Endothelial cell (in vitro differentiated cells): ENCODE data around the gene DCBLD1. TPM values are rescaled to one million over a fixed set of nuclear protein-coding genes. Genes with fewer than 3 reads are reported as not detected.

Source experiments
- DNase-seq: peaks from one replicate; pipeline ENCODE4 v3.0.0; 2021; ENCODE audit warnings: low spot score
- H3K27ac Mint-ChIP-seq: one replicate; pipeline ENCODE4 v1.8.0; 2021; ENCODE audit warnings: mixed read lengths, inconsistent platforms; ENCODE audit not compliant: unreplicated experiment
- H3K27me3 Mint-ChIP-seq: one replicate; pipeline ENCODE4 v1.8.0; 2021; ENCODE audit warnings: mild to moderate bottlenecking, moderate library complexity, mixed read lengths, inconsistent platforms; ENCODE audit not compliant: unreplicated experiment
- H3K36me3 Mint-ChIP-seq: one replicate; pipeline ENCODE4 v1.8.0; 2021; ENCODE audit warnings: mild to moderate bottlenecking, low read depth, mixed read lengths, inconsistent platforms; ENCODE audit not compliant: unreplicated experiment
- H3K4me1 Mint-ChIP-seq: one replicate; pipeline ENCODE4 v1.8.0; 2021; ENCODE audit warnings: mild to moderate bottlenecking, mixed read lengths, inconsistent platforms; ENCODE audit not compliant: unreplicated experiment
- H3K4me3 Mint-ChIP-seq: one replicate; pipeline ENCODE4 v1.8.0; 2021; ENCODE audit warnings: mild to moderate bottlenecking, mixed read lengths, inconsistent platforms; ENCODE audit not compliant: unreplicated experiment
- H3K9me3 Mint-ChIP-seq: one replicate; pipeline ENCODE4 v1.8.0; 2021; ENCODE audit warnings: mixed read lengths, inconsistent platforms; ENCODE audit not compliant: unreplicated experiment
- CTCF ChIP-seq: fragments of 200-600 bp; sonication (generic); IDR thresholded peaks from one replicate; pipeline ENCODE4 v1.5.0; 2021; ENCODE audit warnings: antibody characterized with exemption; ENCODE audit not compliant: unreplicated experiment
- total RNA-seq: library from RNA; stranded (reverse); fragmentation: NEBNext Ultra II Directional; extraction: Animal tissue kit (Norgen Biotek cat#: 25700); gene quantifications from one replicate; pipeline ENCODE4 v1.2.1, GENCODE V29; 2021; ENCODE audit not compliant: unreplicated experiment

Gene DCBLD1
- total RNA-seq, 1 donor from 2014 or later = 203 TPM

DNA sequence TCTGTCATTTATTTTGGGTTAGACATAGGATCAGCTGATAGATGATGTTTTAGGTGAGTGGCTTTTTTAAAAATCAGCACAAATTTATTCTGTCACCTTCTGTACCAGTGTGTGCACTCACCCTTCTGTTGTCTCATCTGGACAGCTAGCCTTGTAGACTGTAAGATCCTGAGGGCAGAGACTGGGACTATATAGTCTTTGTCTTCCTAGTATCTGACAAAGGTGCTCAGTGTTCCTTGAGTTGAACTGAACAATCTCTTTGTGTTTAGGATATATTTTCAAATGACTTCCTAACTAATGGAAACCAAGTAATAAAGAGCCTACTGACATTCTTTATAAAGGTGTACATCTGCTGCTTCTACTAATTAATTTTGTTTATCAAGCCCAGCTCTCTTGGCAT, 3.0 kb downstream of the DCBLD1 start:
- no peak for TF ChIP-seq CTCF
- DNase-seq = no peak
- Mint-ChIP-seq H3K9me3 (no peaks in the 10 kb centered on the region), H3K4me1 (peaks cover 55% of the 10 kb centered on the region), H3K4me3 (peak overlapping the region; percentile 99), H3K27ac (no peak overlapping the region), H3K36me3 (peaks cover 49% of the 10 kb centered on the region), H3K27me3 (peaks cover 10% of the 10 kb centered on the region)

DNA sequence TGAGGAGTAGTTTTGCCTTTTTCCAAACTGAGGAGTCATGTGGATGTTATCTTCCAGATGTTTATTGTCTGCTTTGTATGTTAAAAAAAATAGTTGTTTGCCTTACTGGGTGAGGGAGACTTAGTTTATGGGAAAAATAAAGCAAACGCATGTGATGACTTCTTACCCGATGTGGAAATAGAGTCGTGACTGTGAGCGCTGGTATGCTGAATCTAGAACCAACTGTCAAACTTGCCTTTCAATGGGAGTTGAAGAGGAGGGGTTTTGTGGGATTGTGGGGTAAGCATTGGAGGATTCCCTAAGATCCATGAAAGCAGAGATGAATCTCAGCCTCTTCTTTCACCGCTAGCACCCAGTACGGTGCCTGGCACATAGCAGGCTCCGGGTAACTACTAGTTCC, 5.3 kb downstream of the DCBLD1 start:
- no peak for TF ChIP-seq CTCF
- Mint-ChIP-seq H3K4me3 (peak overlapping the region; percentile 57), H3K4me1 (peaks cover 52% of the 10 kb centered on the region), H3K27ac (peak overlapping the region; percentile 22), H3K9me3 (no peaks in the 10 kb centered on the region), H3K36me3 (peaks cover 49% of the 10 kb centered on the region), H3K27me3 (peaks cover 10% of the 10 kb centered on the region)
- no peak for DNase-seq

- no peak for DNase-seq
- Mint-ChIP-seq H3K4me1 (peaks cover 61% of the 10 kb centered on the region), H3K27me3 (peaks cover 6% of the 10 kb centered on the region), H3K4me3 (no peak overlapping the region), H3K36me3 (peaks cover 45% of the 10 kb centered on the region), H3K27ac (peak overlapping the region; percentile 59), H3K9me3 (no peaks in the 10 kb centered on the region)
- TF ChIP-seq CTCF = no peak
These were observed 6.5 kb downstream of the DCBLD1 start for GRCh38 chr6:117489003-117489402.

GRCh38 chr6:117491916-117492315, 9.4 kb downstream of the DCBLD1 start:
- peaks cover 6% of the 10 kb centered on the region for H3K27me3 Mint-ChIP-seq
- H3K4me1 Mint-ChIP-seq = peaks cover 67% of the 10 kb centered on the region
- no peak overlapping the region for H3K4me3 Mint-ChIP-seq
- H3K36me3 Mint-ChIP-seq = peaks cover 24% of the 10 kb centered on the region
- TF ChIP-seq CTCF = no peak
- no peak for DNase-seq
- H3K9me3 Mint-ChIP-seq = no peaks in the 10 kb centered on the region
- peak overlapping the region; percentile 90 for H3K27ac Mint-ChIP-seq

GRCh38 chr6:117493470-117493869, 11.0 kb downstream of the DCBLD1 start:
- Mint-ChIP-seq H3K36me3 (peaks cover 8% of the 10 kb centered on the region), H3K4me3 (no peak overlapping the region), H3K4me1 (peaks cover 64% of the 10 kb centered on the region), H3K27me3 (peaks cover 6% of the 10 kb centered on the region), H3K27ac (peak overlapping the region; percentile 97), H3K9me3 (no peaks in the 10 kb centered on the region)
- no peak for TF ChIP-seq CTCF
- DNase-seq = no peak
